Cerebellar nuclear complex (tissue), 1 donor: ENCODE measurements around the gene PDSS2.

Experiments used
- DNase-seq, 2 experiments: peaks; one replicate each; lab custom pipeline; 2025; lab: John Stamatoyannopoulos, UW

PDSS2 gene

GRCh38 chr6:107360476-107360875 lies 98.9 kb downstream of the PDSS2 start:
- DNase-seq, result no peak

- DNase-seq, result no peak
Observed at GRCh38 chr6:107357842-107358241, 101.5 kb downstream of the PDSS2 start.

- DNase-seq, result no peak
Observed at GRCh38 chr6:107357031-107357430, 102.3 kb downstream of the PDSS2 start.

GRCh38 chr6:107355659-107356058 lies 103.7 kb downstream of the PDSS2 start:
- DNase-seq, result no peak

GRCh38 chr6:107354451-107354850 lies 104.9 kb downstream of the PDSS2 start:
- no peak for DNase-seq

- DNase-seq, result no peak
Observed at GRCh38 chr6:107353773-107354382, 105.5 kb downstream of the PDSS2 start.

GRCh38 chr6:107348224-107348623 lies 111.1 kb downstream of the PDSS2 start:
- no peak for DNase-seq

- DNase-seq, result no peak
Observed at GRCh38 chr6:107345393-107345792, 114.0 kb downstream of the PDSS2 start.

GRCh38 chr6:107344981-107345380 lies 114.4 kb downstream of the PDSS2 start:
- DNase-seq, result no peak

- no peak for DNase-seq
Observed at GRCh38 chr6:107344383-107344782, 115.0 kb downstream of the PDSS2 start.

- no peak for DNase-seq
Observed at GRCh38 chr6:107342144-107342543, 117.2 kb downstream of the PDSS2 start.

GRCh38 chr6:107340881-107341280 lies 118.5 kb downstream of the PDSS2 start:
- no peak for DNase-seq

GRCh38 chr6:107337191-107337741 lies 122.1 kb downstream of the PDSS2 start:
- no peak for DNase-seq

- no peak for DNase-seq
Observed at GRCh38 chr6:107334026-107334425, 125.3 kb downstream of the PDSS2 start.

- DNase-seq, result no peak
Observed at GRCh38 chr6:107333491-107333890, 125.9 kb downstream of the PDSS2 start.

- no peak for DNase-seq
Observed at GRCh38 chr6:107331409-107332386, 127.7 kb downstream of the PDSS2 start.

- no peak for DNase-seq
Observed at GRCh38 chr6:107330168-107330567, 129.2 kb downstream of the PDSS2 start.

GRCh38 chr6:107329063-107329860 lies 130.1 kb downstream of the PDSS2 start:
- DNase-seq, result no peak

- DNase-seq, result no peak
Observed at GRCh38 chr6:107328081-107328480, 131.3 kb downstream of the PDSS2 start.

- no peak for DNase-seq
Observed at GRCh38 chr6:107323133-107323785, 136.1 kb downstream of the PDSS2 start.

- no peak for DNase-seq
Observed at GRCh38 chr6:107321793-107322192, 137.6 kb downstream of the PDSS2 start.
